Astrocyte (in vitro differentiated cells and primary cell): ENCODE measurements around the gene SLC22A7.

ENCODE experiments used
- EZH2 ChIP-seq: IDR thresholded peaks from 2 replicates; pipeline ENCODE4 v1.6.1; 2012; ENCODE audit warnings: mild to moderate bottlenecking, low read length, inconsistent platforms; ENCODE audit not compliant: insufficient read depth
- TF ChIP-seq, protein P1 (sequence below): IDR thresholded peaks from 2 replicates; pipeline ENCODE4 v1.5.1; 2011; ENCODE audit warnings: low read depth, mild to moderate bottlenecking, inconsistent platforms, low read length, moderate library complexity; ENCODE audit not compliant: insufficient read depth

- TF ChIP-seq, protein P1, sequence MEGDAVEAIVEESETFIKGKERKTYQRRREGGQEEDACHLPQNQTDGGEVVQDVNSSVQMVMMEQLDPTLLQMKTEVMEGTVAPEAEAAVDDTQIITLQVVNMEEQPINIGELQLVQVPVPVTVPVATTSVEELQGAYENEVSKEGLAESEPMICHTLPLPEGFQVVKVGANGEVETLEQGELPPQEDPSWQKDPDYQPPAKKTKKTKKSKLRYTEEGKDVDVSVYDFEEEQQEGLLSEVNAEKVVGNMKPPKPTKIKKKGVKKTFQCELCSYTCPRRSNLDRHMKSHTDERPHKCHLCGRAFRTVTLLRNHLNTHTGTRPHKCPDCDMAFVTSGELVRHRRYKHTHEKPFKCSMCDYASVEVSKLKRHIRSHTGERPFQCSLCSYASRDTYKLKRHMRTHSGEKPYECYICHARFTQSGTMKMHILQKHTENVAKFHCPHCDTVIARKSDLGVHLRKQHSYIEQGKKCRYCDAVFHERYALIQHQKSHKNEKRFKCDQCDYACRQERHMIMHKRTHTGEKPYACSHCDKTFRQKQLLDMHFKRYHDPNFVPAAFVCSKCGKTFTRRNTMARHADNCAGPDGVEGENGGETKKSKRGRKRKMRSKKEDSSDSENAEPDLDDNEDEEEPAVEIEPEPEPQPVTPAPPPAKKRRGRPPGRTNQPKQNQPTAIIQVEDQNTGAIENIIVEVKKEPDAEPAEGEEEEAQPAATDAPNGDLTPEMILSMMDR: no peak
- no peak for TF ChIP-seq EZH2
Observed at GRCh38 chr6:43275801-43276576, 22.1 kb upstream of the SLC22A7 start.
